GM11168 (cell line): ENCODE measurements around the gene PLGRKT.
"Not testable (repeated sequence)": the region's sequence is repeated elsewhere in the genome, so short reads cannot be mapped to it uniquely, and the experiment has no call there.

Experiments used
- in situ Hi-C: fragments of 300-500 bp; cut with MboI; formaldehyde crosslinking; loops from one replicate; pipeline ENCODE4 v1.12.0; 2022; ENCODE audit warnings: low sequenced_read_pairs; ENCODE audit not compliant: unreplicated experiment

Gene PLGRKT

GRCh38 chr9:5336688-5337087 lies 101.0 kb downstream of the PLGRKT start:
- in situ Hi-C loops, result loop anchor here (5.0 kb wide), 1 partner anchor 34 kb away; the partner anchor contains the start of gene RLN2

GRCh38 chr9:5331276-5331675 lies 106.4 kb downstream of the PLGRKT start:
- in situ Hi-C loops, result not testable (repeated sequence)

GRCh38 chr9:5326893-5327548 lies 110.7 kb downstream of the PLGRKT start:
- in situ Hi-C loops, result no loop called here

- in situ Hi-C loops, result no loop called here
Observed at GRCh38 chr9:5326187-5326586, 111.5 kb downstream of the PLGRKT start.

- in situ Hi-C loops, result not testable (repeated sequence)
Observed at GRCh38 chr9:5321601-5322000, 116.1 kb downstream of the PLGRKT start.

- in situ Hi-C loops, result no loop called here
Observed at GRCh38 chr9:5321058-5321457, 116.7 kb downstream of the PLGRKT start.

- in situ Hi-C loops, result not testable (repeated sequence)
Observed at GRCh38 chr9:5316406-5316805, 121.3 kb downstream of the PLGRKT start.

- in situ Hi-C loops, result no loop called here
Observed at GRCh38 chr9:5315187-5315923, 122.4 kb downstream of the PLGRKT start.

- in situ Hi-C loops, result no loop called here
Observed at GRCh38 chr9:5310851-5311250, 126.9 kb downstream of the PLGRKT start.
